ENCODE measurements around the gene NAALADL2. TPM values are rescaled to one million over a fixed set of nuclear protein-coding genes. Genes with fewer than 3 reads are reported as not detected.

NAALADL2 gene
- total RNA-seq, 1 experiment from 2014 or later, result 1.6 TPM

GRCh38 chr3:175746308-175746707 is 887.2 kb downstream of the NAALADL2 start:
- no peaks in the 10 kb centered on the region for H3K79me2 ChIP-seq (ENCODE audit: insufficient read depth, low read length)
- no peak overlapping the region for H2BK120ac ChIP-seq (ENCODE audit: low read depth, low read length, poor library complexity, severe bottlenecking)
- no peak overlapping the region for H4K5ac ChIP-seq (ENCODE audit: insufficient read length, low read depth, low read length)
- Mint-ChIP-seq H3K36me3 (ENCODE audit: insufficient read depth in 1 of 3, low read depth in 3 of 3) (no peaks in the 10 kb centered on the region; a peak in 1 of 7 replicates), H3K9me3 (peaks cover 0 to 5% of the 10 kb centered on the region in 2 experiments; a peak in 3 of 5 replicates), H3K27me3 (ENCODE audit: low read depth) (no peaks in the 10 kb centered on the region), H3K4me3 (no peak overlapping the region), H3K4me1 (peaks cover 8 to 9% of the 10 kb centered on the region in 2 experiments), H3K27ac (peak overlapping the region in 2 of 3 experiments; percentile 55 to 68; a peak in 3 of 7 replicates)
- no peak overlapping the region for H2BK5ac ChIP-seq (ENCODE audit: insufficient read length, low read length)
- H4K91ac ChIP-seq (ENCODE audit: insufficient read length, low read depth, low read length), result no peak overlapping the region
- no peaks in the 10 kb centered on the region for H3K79me1 ChIP-seq (ENCODE audit: insufficient read depth, low read depth, low read length, poor library complexity, severe bottlenecking)
- no peaks in the 10 kb centered on the region for H3K27me3 ChIP-seq (ENCODE audit: insufficient read depth, low read length)
- no peak overlapping the region for H3K23ac ChIP-seq (ENCODE audit: insufficient read length, low read depth, low read length)
- H3K23me2 ChIP-seq (ENCODE audit: insufficient read length, low read depth, low read length, poor library complexity, severe bottlenecking), result no peaks in the 10 kb centered on the region
- H3K4me1 ChIP-seq (ENCODE audit: insufficient read depth, low read length), result no peaks in the 10 kb centered on the region
- TF ChIP-seq, protein P1, sequence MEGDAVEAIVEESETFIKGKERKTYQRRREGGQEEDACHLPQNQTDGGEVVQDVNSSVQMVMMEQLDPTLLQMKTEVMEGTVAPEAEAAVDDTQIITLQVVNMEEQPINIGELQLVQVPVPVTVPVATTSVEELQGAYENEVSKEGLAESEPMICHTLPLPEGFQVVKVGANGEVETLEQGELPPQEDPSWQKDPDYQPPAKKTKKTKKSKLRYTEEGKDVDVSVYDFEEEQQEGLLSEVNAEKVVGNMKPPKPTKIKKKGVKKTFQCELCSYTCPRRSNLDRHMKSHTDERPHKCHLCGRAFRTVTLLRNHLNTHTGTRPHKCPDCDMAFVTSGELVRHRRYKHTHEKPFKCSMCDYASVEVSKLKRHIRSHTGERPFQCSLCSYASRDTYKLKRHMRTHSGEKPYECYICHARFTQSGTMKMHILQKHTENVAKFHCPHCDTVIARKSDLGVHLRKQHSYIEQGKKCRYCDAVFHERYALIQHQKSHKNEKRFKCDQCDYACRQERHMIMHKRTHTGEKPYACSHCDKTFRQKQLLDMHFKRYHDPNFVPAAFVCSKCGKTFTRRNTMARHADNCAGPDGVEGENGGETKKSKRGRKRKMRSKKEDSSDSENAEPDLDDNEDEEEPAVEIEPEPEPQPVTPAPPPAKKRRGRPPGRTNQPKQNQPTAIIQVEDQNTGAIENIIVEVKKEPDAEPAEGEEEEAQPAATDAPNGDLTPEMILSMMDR (conservative IDR thresholded peaks at IDR 0.05), result no peak
- WGBS (ENCODE audit: extremely low coverage, insufficient read length, low lambda C conversion rate), result no CpG with 5 or more reads among the region's 2 CpGs
- H3T11ph ChIP-seq (ENCODE audit: low read length), result no peak overlapping the region
- no peak overlapping the region for H3K4me2 ChIP-seq (ENCODE audit: insufficient read depth, insufficient read length, low read length)
- H2AK5ac ChIP-seq (ENCODE audit: insufficient read length, low read length), result no peak overlapping the region
- H4K20me1 ChIP-seq (ENCODE audit: control insufficient read depth, insufficient read depth, insufficient read length), result no peaks in the 10 kb centered on the region
- DNase-seq, result no peak
- no peak overlapping the region for H2BK12ac ChIP-seq (ENCODE audit: insufficient read length, low read depth, low read length)
- no peak overlapping the region for H2AFZ ChIP-seq (ENCODE audit: low read length)
- no peak overlapping the region for H3K9ac ChIP-seq (ENCODE audit: extremely low read depth, insufficient read length, low read length)
- H3K14ac ChIP-seq (ENCODE audit: insufficient read depth, low read length), result no peak overlapping the region
- H3K27ac ChIP-seq (ENCODE audit: insufficient read length, low read depth, low read length), result no peak overlapping the region
- H4K8ac ChIP-seq (replicated peaks; ENCODE audit: insufficient read length, low read depth, low read length), result no peak overlapping the region
- no peak overlapping the region for H3K56ac ChIP-seq (ENCODE audit: insufficient read length, low read depth, low read length)
- no peak overlapping the region for H3K18ac ChIP-seq (ENCODE audit: insufficient read length, low read depth, low read length)
- H3K4ac ChIP-seq (ENCODE audit: low read depth, low read length), result no peak overlapping the region
- no peak overlapping the region for H2BK20ac ChIP-seq (ENCODE audit: low read depth, low read length, poor library complexity, severe bottlenecking)
- H2BK15ac ChIP-seq (ENCODE audit: low read depth, low read length), result no peak overlapping the region
- H3K9me3 ChIP-seq (ENCODE audit: control insufficient read depth, low read depth, low read length), result no peaks in the 10 kb centered on the region

Data from H9 (cell line).